Thyroid gland (tissue), 4 donors: ENCODE results near the gene CD300LG. TPM values are rescaled to one million over a fixed set of nuclear protein-coding genes. Genes with fewer than 3 reads are reported as not detected.
A peak's percentile ranks its signal among the peaks of the same experiment; 100 is the strongest.

ENCODE experiments used
- DNase-seq, 2 donors: peaks; one replicate each; pipeline ENCODE4 v3.0.0-alpha.2; 2019
- H3K27ac ChIP-seq, 3 donors: fragments of 200-600 bp; sonication (generic); 1 replicate in 2 of 3; 2 replicates in 1 of 3; pipeline ENCODE4 v1.5.1; 2016 to 2019; ENCODE audit warnings: mild to moderate bottlenecking in 1 of 3, moderate library complexity in 1 of 3
- H3K27me3 ChIP-seq: fragments of 200-600 bp; sonication (generic); one replicate; pipeline ENCODE4 v1.5.1; 2019
- H3K36me3 ChIP-seq, 2 donors: fragments of 200-600 bp; sonication (generic); one replicate each; pipeline ENCODE4 v1.5.1; 2016 to 2019
- H3K4me1 ChIP-seq, 2 donors: fragments of 200-600 bp; sonication (generic); one replicate each; pipeline ENCODE4 v1.5.1; 2017 to 2019
- H3K4me3 ChIP-seq, 3 donors: fragments of 200-600 bp; sonication (generic); replicated peaks in 1 of 3; 1 replicate in 2 of 3; 2 replicates in 1 of 3; pipeline ENCODE4 v1.5.1; 2016; ENCODE audit warnings: mild to moderate bottlenecking in 1 of 3
- H3K9me3 ChIP-seq: fragments of 200-600 bp; sonication (generic); one replicate; pipeline ENCODE4 v1.5.1; 2017
- POLR2A ChIP-seq, 2 donors: fragments of 450-650 bp; IDR thresholded peaks; one replicate each; pipeline ENCODE4 v1.6.1; 2017; ENCODE audit warnings: antibody characterized with exemption in 2 of 2, mild to moderate bottlenecking in 2 of 2, moderate library complexity in 1 of 2
- WGBS, 2 donors: methylation state at CpG; one replicate each; pipeline ENCODE4 v1.1.5; 2017; 5-methylcytosine and 5-hydroxymethylcytosine counted together
- intact Hi-C: fragments of 100-400 bp; cut with DNase I; formaldehyde crosslinking; loops from one replicate; pipeline ENCODE4 v1.15.1; 2023
- total RNA-seq, 4 donors: library from RNA; depleted of rRNA; stranded (reverse); fragments of >200 nt; gene quantifications; one replicate each; pipeline ENCODE4 v1.2.3, GENCODE V29; 2016
- TF ChIP-seq, protein P1 (sequence below), 6 experiments: fragments of 200-600 bp in 3 of 6; fragments of 450-650 bp in 3 of 6; sonication (generic) in 3 of 6; IDR thresholded peaks; one replicate each; pipeline ENCODE4 v1.5.1; 2016 to 2019; ENCODE audit warnings: antibody characterized with exemption in 6 of 6, mild to moderate bottlenecking in 2 of 6, inconsistent platforms in 1 of 6, moderate library complexity in 1 of 6

The CD300LG gene
- total RNA-seq, 4 donors from 2014 or later, result 1.5 to 22.5 (median 2.2) TPM

DNA sequence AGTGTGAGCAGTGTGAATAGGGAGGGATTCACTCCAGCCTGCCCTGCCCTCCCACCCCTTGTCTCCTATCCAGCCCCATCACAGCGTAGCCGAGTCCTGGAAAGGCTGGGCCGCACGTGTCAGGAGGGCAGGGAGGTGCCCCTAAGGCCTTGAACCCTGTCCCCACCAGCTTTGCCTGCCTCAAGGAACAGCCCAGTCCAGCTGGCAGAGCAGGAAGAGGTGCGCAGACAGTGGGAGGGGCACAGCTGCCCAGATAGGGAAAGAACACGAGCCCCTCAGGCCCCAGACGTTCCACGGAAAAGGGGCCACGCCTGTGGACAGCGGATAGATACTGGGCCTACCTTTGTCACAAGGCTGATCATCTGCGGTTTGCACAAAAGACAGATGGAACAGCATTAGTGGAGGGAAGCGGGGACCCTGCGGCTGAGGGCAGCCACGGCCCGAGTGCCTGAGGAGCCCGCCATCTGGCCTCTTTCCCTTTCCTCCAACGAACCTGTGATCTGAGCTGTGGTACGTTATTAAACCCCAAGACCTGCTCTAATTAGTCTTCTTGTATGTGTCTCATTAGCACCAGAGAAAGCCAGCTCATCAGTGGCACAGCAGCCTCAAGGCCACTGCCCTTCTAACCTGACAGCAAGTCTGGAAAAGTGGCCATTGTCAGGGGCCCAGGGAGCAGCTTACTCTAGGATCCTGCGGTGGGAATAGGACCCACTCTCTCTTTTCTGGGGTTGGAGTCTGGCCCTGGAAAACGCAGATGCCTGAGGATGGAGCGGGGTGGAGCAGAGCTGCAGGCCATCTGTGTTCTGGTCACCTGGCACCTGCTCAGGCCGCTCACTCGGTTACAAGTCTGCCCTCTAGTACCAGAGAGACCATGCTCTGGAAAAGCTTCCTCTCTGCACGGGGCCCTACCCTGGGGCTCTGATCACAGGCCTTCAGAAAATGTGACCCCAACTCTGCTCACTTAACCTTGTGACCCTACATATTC, 30.3 kb upstream of the CD300LG start:
- H3K27ac ChIP-seq, result no peak overlapping the region
- no peak overlapping the region for H3K4me3 ChIP-seq
- no peaks in the 10 kb centered on the region for H3K27me3 ChIP-seq
- H3K36me3 ChIP-seq, result peaks cover 0 to 4% of the 10 kb centered on the region in 2 donors
- peaks cover 0 to 10% of the 10 kb centered on the region in 2 donors for H3K4me1 ChIP-seq
- no peak for DNase-seq
- no peak for TF ChIP-seq POLR2A (IDR thresholded peaks at IDR 0.05)
- TF ChIP-seq, protein P1, sequence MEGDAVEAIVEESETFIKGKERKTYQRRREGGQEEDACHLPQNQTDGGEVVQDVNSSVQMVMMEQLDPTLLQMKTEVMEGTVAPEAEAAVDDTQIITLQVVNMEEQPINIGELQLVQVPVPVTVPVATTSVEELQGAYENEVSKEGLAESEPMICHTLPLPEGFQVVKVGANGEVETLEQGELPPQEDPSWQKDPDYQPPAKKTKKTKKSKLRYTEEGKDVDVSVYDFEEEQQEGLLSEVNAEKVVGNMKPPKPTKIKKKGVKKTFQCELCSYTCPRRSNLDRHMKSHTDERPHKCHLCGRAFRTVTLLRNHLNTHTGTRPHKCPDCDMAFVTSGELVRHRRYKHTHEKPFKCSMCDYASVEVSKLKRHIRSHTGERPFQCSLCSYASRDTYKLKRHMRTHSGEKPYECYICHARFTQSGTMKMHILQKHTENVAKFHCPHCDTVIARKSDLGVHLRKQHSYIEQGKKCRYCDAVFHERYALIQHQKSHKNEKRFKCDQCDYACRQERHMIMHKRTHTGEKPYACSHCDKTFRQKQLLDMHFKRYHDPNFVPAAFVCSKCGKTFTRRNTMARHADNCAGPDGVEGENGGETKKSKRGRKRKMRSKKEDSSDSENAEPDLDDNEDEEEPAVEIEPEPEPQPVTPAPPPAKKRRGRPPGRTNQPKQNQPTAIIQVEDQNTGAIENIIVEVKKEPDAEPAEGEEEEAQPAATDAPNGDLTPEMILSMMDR (IDR thresholded peaks at IDR 0.05), result no peak
- intact Hi-C loops, result no loop called here
- H3K9me3 ChIP-seq, result no peaks in the 10 kb centered on the region
- WGBS, 2 donors, result 90 to 95% methylated on average over 9 to 21 of the region's 24 CpGs

DNA sequence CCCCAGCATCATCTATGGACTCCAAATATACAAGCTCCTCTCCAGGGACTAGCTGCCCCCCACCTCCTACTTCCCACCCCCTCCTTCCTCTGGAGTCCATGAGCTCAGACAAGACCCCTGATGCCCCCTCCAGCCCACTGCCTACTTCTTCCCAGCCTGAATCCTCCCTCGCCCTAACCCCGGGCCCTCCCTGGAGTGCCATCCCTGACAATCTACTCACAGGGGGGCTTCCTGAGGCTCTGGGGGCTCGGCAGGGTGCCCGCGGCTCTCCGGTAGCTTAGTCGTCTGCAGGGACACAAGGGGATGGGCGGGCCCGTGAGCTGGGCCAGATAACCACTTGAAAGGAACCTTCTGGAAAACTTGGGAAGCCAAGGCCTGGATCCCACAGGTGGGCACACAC, 29.1 kb upstream of the CD300LG start:
- Histone ChIP-seq H3K4me1 (peaks cover 0 to 10% of the 10 kb centered on the region in 2 donors), H3K4me3 (no peak overlapping the region), H3K36me3 (peaks cover 0 to 4% of the 10 kb centered on the region in 2 donors), H3K9me3 (no peaks in the 10 kb centered on the region), H3K27me3 (no peaks in the 10 kb centered on the region), H3K27ac (no peak overlapping the region)
- no peak for DNase-seq
- no peak for TF ChIP-seq POLR2A (IDR thresholded peaks at IDR 0.05)
- TF ChIP-seq, protein P1 (IDR thresholded peaks at IDR 0.05), result no peak
- intact Hi-C loops, result no loop called here
- WGBS, 2 donors, result 90 to 94% methylated on average over 2 to 5 of the region's 9 CpGs

DNA sequence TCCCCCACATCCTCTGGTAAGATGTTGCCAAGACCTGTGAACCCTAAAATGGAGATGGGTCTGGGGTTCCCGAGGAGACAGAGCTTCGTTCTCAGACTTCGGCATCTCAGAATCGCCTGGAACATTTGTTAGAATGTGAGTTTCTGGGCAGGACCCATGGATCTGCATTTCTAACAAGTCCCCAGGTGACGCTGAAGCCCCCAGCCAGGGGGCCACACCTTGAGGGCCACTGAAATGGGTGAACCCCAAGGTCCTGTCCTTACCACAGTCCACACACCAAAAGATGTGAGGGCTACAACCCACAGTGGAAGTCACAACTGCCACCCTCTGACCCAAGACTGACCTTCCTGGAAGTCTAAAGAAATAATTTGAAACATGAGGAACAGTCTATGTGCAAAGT, 28.0 kb upstream of the CD300LG start:
- H3K4me3 ChIP-seq, result no peak overlapping the region
- no peak overlapping the region for H3K27ac ChIP-seq
- 91 to 92% methylated on average over 4 to 5 of the region's 5 CpGs for WGBS, 2 donors
- H3K4me1 ChIP-seq, result peaks cover 0 to 5% of the 10 kb centered on the region in 2 donors
- TF ChIP-seq POLR2A (IDR thresholded peaks at IDR 0.05), result no peak
- TF ChIP-seq, protein P1 (IDR thresholded peaks at IDR 0.05), result no peak
- no peaks in the 10 kb centered on the region for H3K9me3 ChIP-seq
- no peaks in the 10 kb centered on the region for H3K36me3 ChIP-seq
- intact Hi-C loops, result no loop called here
- no peaks in the 10 kb centered on the region for H3K27me3 ChIP-seq
- no peak for DNase-seq

DNA sequence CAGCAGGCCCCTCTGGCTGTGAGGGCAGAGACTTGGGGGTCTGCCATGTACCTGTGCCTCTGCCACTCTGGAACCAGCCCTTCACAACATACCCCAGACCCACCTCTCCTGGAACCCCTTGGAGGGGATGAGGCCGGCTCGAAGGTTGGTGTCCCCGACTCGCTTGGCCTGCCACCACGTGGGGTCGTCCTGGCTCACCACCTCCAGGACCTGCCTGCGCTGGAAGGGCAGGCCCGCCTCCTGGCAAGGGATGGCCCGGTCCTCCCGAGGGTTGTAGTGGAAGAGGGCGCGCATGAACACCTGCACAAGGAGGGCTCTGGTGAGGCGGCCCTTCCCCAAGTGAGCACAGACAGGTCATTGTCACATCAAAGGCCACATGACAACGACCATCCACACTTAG, 26.2 kb upstream of the CD300LG start:
- intact Hi-C loops, result no loop called here
- Histone ChIP-seq H3K27ac (no peak overlapping the region), H3K27me3 (no peaks in the 10 kb centered on the region), H3K4me1 (peaks cover 0 to 5% of the 10 kb centered on the region in 2 donors), H3K4me3 (no peak overlapping the region), H3K9me3 (no peaks in the 10 kb centered on the region), H3K36me3 (no peaks in the 10 kb centered on the region)
- DNase-seq, result peak; percentile 65 to 70
- WGBS, 2 donors, result 46 to 69% methylated on average over 6 to 14 of the region's 14 CpGs
- TF ChIP-seq, protein P1 (IDR thresholded peaks at IDR 0.05), result no peak
- no peak for TF ChIP-seq POLR2A (IDR thresholded peaks at IDR 0.05)
